GM21576 (cell line): ENCODE data around the gene DYNC1H1.

Experiments used
- ATAC-seq: cut with Tn5 transposase; IDR thresholded peaks from one replicate; pipeline ENCODE4 v1.9.1; 2021; ENCODE audit warnings: mild to moderate bottlenecking, moderate library complexity; ENCODE audit not compliant: unreplicated experiment

Gene DYNC1H1

DNA sequence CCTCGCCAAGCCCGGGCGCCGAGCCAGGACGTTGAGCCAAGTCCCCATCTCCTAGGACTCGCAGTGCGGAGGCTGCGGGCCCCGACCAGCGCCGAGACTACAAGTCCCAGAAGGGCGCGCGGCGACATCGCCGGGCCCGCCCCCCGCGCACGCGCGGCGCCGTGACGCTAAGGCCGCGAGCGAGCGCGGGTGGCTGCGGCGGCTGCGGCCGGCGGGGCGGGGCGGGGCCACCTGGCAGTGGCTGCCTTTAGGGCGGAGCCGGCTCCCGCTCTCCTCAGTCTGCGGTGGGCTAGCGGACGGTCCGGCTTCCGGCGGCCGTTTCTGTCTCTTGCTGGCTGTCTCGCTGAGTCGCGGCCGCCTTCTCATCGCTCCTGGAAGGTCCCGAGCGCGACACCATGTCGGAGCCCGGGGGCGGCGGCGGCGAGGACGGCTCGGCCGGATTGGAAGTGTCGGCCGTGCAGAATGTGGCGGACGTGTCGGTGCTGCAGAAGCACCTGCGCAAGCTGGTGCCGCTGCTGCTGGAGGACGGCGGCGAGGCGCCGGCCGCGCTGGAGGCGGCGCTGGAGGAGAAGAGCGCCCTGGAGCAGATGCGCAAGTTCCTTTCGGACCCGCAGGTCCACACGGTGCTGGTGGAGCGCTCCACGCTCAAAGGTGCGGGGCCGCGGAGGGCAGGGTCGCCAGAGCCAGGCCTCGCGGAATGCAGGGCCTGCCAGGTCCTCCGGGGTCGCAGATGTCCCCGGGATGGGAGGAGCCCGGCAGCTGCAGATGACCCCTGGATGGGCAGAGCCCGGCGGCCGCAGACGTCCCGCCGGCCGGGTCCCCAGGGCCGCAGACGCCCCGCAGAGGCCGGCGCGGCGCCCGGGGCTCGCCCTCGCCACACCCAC is at the start of gene DYNC1H1:
DYNC1H1 (plus strand) TSS at position 277 of the 884 bp plus-strand sequence; CDS start at position 396, 119 bp downstream.
- ATAC-seq = peak; percentile 83

DNA sequence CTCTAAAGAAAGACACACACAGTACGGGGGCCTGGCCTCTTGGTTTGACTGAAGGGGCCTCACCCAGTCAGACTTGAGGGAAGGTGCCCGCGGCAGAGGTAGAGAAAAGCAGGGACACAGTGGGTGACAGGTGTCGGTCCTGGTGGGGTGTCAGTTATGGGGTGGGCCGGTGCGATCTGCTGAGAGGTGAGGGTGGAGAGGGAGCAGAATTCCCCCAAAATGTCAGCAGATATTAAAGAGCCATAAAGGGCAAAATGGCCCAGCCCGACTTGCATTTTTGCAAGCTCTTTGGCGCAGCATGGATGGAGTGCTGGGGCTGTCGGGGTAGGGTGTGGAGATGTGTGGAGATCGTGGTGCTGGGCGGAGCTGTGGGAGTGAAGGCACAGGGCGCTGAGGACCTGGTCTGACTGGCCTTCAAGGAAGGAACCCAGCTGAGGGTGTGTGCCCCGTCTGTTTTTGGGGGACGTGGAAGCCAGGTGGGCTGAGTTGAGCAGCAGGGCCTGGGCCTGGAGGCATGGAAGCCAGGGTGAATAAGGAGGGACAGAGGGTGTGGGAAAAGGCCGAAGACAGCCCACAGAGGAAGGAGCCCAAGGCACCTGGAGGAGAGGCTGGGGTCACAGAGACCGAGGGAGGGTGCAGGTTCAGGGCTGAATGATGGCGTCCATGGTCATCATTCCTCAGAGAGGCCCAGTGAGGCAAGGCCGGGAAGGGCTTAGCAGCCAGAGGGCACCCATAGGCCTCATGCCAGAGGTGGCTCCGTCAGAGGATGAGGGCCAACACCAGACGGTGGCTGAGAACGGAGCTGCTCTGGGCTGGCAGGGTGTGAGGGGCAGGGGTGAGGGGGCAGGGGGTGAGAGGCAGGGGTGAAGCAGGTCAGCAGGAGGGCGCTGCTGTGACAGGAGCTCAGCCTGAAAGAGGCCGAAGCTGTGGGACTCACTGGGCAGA is 48.2 kb upstream of the DYNC1H1 start:
- no peak for ATAC-seq

DNA sequence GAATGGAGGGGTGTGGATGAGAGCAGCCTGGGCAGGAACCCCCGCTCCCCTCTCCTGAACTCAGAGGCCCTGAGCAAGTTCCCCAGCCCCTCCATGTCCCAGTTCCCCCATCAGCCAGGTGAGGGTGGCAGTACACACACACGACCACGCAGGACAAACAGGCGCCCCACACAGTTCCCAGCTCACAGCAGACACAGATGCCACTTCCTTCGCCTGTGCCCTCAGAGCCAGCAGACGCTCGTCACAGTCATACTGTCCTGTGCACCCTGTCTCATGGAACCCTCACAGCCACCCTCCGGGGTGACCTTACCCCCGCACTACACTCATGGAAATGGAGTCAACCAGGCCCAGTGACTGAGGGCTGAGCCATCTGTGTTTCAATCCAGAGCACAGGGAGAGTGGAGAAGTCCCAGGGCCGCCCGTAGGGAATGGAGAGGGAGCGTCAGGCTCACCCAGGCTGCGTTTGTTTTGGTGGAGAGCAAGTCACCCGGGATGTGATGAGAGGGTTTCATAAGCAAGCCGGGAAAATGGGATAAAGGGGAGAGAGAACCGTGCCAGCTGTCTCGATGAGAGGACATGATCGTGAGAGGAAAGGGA is 47.5 kb upstream of the DYNC1H1 start:
- no peak for ATAC-seq

DNA sequence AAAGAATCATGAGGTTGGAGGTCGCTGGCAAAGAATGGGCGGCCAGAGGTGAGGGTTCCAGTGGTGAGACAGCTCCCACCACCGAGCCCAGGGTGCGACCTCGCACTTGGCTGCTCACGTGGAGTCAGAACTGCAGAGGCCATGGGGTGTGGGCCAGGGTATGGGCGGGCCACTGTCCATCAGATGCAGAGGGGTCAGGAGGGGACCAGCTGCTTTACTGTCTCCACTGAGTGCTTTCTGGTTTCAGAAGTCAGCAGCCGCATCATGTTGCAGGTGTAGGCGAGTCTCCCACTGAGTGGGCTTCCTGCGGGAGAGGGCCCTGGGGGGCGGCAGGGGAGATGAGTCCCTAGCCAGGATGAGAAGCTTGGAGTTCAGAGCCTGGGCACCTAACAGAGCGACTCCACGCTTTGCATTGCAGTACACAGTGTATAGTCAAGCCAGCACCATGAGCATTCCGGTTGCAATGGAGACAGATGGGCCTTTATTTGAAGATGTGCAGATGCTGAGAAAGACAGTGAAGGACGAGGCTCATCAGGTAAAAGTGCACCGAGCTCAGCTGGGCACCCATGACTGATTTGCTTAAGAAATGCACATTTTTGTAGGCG is 46.9 kb upstream of the DYNC1H1 start:
- ATAC-seq = no peak

DNA sequence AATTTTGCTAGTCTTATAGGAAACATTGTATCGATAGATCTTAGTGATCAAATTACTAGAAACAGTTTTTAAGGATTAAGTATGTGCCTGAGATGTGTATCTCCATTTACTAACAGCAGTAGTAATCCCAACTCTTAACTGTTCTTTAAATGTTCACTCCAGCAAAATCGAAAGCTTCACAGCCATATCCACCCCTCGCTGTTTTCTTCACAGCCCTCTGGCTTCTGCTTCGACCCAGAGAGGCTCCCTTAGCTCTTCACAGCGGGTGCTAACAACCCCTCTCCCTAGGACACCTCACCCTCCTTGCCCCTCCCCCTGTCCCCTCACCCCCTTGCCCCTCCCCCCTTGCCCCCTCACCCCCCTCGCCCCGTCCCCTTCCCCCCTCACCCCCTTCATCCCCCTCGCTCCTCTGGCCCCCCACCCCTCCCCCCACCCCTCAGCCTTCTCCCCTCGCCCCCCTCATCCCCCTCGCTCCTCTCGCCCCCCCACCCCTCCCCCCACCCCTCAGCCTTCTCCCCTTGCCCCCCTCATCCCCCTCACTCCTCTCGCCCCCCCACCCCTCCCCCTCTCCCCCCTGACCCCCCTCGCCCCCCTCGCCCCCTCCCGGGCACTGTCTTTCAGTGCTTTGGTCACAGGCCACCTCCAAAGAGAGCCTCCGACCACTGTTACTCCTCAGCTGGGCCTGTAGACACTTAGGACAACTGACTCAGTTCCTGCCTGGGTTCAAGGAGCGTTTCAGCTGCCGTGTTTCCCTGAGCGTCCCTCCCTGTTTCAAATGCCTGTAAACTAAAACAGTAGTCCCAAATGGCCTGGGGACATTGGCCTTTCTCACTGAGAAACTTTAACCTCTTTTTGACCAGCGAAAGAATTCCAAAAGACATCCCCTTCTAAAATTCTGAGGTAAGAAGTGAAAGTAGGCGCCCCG is 46.0 kb upstream of the DYNC1H1 start:
- ATAC-seq = no peak

DNA sequence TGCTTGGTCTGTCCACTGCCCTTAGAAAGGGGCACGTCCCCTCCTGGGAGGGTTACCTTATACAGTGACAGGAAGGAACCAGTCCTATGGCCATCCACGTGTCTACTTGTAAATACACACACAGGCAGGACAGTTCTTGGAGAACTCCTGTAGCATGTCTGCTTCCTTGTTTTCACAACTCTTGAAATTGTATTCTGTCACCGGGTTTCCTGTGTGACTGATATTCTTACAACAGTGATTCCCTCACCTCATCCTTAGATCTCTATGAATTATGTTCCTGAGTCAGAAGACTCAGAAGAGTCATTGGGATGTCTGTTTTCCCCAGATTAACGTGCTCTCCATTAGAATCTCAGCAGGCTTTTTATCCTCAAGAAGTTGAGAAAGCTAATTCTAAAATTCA is 44.1 kb upstream of the DYNC1H1 start:
- ATAC-seq = no peak

DNA sequence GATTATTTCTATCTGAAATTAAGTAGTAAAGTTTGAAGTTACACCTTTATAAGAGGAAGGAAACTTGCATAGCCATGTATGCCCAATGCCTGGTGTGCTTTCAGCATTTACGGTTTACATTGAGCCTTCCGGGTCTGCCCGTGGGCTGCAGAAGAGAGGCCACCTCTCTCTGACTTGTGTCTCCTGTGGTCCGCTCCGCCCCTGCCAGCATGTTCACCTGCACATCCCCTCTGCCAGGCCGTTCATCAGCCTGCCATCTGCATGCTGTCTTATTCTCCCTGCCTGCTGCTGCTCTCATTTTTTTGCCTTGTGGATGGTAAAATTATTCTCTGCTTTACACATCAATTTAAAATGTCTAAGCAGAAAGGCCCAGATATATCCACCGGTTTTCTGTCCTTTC is 41.5 kb upstream of the DYNC1H1 start:
- no peak for ATAC-seq

DNA sequence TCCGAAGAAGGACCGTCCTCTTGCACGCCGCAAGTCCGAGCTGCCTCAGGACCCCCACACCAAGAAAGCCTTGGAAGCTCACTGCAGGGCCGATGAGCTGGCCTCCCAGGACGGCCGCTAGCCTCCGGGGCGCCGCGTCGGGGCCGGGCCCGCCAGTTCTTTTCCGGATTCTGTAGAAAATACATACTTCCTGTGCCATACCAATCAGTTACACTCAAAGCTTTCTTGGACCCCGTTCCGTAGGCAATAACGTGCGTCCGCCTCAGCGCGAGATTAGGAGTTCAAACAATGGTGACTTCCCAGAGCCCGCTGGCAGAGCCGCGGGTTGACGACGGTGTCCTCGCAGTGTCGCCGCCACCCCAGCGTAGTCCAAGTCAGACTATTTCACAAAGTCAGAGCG is 39.2 kb upstream of the DYNC1H1 start:
- no peak for ATAC-seq

DNA sequence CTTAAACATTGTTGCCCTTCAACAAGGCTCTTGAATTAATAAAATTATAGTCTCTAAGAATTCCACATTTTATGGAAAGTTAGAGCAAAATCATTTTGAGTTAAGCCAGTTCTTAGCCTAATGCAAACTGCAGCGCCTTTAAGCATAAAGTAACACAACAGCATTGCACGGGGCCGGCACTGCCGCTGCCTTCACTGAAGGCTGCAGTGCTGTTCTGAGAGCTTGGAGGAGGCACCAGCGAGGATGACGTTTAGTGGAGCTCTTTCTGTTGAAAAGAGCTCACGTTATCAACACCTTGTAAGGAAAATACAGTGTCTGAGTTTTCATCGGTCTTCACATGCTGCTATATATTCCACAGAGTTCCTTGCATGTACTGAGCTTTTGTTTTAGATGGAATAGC is 38.3 kb upstream of the DYNC1H1 start:
- ATAC-seq = no peak

DNA sequence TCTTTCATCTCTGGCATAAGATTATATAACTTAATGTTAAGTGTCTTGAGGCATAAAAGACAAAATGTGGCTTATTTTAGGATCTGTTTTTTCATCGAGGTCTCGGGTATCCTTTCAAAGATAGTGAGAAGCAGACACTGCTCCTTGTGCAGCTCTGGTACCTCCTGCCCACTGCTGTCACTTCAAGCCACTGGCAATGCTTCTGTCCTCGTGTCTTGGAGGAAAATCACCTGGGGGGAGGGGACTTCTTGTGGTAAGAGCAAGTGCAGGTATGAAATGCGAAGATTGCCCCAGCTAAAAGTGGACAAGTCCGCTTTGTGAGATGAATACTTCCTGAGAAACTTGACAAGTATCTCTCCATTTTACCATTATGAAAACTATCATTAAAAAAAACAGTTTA is 37.8 kb upstream of the DYNC1H1 start:
- no peak for ATAC-seq

DNA sequence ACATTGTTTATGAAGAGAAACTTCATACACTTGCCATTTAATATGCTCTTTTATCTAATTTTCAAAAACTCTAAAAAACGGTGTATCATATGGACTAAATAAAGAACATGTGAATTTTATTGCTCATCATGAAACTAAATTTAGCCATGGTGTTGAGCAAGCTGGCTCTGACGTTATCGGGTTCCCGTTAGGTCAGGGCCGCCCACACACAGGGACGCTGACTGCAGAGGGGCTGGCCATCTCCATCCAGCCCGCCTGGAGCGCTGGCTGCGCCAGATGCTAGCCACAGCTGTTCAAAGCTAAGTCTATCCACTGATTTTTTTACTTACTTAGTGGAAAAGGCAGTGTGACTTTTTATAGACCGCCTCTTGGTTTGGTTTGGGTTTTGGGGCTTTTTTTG is 36.5 kb upstream of the DYNC1H1 start:
- no peak for ATAC-seq

DNA sequence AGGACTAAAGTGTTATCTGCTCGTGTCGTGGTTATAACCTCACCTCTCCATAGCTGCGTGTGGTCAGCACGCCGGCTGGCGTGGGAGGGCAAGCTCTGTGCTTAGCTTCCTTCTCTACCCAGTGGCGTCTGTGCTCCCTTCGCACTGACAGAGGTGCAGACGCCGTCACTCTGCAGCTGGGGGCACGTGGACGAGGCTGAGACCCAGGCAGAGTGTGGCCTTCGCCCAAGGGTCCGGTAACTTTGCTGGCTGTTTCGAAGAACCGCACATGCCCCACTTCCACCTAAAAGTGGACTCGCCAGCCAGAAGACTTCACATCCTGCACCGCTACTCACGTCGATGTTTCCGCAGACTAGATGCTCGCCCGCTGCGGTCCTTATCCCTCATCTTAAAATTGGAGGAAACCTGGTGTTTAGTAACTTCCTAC is 35.9 kb upstream of the DYNC1H1 start:
- no peak for ATAC-seq

DNA sequence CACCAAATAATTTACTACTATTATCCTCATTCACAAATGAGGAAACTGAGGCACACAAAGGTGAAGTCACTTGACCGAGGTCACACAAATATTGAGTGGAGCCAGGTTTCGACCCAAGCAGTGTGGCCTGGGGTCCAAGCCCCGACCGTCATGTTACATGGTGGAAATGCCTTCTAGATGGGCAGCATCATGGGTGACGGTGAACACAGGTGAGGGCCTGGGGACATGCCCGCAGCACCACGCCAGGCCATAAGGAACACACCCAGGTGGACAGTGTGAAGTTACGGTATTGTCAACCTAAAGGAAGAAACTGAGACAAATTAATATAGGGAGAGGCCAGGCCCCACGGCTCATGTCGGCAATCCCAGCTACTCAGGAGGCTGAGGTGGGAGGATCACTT is 35.3 kb upstream of the DYNC1H1 start:
- ATAC-seq = no peak

DNA sequence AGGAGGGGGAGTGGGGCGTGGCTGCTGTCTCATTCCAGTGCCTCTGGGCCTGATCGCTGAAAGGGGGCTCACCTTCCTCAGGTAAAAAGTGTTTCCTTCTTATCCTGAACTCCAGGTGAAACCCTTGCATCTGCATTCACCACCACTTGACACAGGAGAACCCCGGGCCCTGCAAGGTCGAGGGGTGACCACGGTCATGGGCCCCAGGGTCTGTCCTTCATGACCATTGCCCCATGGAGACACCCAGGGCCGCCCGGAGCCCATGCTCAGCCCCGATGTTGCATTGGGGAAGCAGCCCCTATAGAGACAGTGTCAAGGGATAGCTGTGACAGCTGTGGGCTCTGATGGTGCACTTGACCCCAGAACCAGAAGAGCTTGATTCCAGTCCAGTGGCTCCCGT is 34.4 kb upstream of the DYNC1H1 start:
- no peak for ATAC-seq

DNA sequence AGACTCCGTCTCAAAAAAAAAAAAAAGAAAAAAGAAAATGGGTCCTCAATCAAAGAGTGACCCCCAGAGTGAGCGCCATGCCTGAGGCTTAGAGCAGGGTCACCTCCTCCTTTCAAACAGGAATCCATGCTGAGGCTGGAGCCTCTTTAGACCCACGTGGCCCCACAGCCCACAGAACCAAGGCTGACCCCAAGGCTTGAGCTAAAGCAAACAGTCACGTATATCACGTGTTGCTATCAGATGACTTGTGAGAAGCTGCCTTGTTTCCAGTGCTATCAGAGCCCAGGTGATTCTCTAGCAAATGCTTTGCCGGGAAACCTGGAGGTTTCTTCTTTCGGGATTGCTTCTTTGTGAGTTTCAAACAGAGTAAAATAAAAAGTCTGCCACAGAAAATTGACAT is 31.7 kb upstream of the DYNC1H1 start:
- no peak for ATAC-seq

DNA sequence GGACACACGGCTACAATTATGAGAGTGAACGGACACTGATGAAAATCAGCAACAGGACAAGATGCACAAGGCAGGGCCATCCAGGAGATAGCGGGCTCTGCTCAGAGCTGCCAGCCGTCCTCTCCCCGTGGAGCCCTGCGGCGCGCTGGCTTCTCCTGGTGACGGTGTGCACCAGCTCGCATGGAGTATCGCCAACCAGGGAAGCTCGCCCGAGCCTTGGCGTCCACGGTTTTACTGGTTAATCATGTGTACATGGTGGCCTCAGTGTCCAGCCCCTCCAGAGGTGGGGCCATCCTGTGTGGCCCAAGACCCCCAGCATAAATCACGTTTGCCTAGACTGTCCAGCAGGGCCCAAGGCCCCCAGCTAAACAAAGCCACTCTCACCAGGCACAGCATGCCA is 31.2 kb upstream of the DYNC1H1 start:
- no peak for ATAC-seq

DNA sequence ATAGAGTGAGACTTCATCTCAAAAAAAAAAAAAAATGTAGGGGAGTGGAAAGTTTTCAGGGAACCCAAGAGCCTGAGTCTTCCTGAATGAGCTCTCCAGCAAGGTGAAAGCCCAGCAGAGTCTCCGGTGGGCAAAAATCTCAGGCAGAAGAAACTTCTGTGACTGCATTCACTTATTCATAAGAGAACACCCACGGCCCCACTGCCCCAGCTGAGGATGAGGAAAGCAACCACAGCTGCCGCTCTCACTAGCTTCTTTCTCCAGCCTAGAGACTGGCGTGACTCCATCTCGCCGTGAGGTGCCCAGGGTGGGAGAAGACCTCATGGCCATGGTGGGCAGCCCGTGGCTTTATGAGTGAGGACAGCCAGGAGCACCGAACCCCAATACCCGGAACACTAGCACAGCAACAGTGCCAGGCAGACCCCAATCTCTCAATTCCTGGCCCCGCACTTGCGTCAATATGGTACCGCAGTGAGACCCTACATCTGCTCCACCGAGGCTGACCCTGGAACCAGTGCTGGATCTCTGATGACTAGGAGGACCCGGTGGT is 29.7 kb upstream of the DYNC1H1 start:
- ATAC-seq = no peak

DNA sequence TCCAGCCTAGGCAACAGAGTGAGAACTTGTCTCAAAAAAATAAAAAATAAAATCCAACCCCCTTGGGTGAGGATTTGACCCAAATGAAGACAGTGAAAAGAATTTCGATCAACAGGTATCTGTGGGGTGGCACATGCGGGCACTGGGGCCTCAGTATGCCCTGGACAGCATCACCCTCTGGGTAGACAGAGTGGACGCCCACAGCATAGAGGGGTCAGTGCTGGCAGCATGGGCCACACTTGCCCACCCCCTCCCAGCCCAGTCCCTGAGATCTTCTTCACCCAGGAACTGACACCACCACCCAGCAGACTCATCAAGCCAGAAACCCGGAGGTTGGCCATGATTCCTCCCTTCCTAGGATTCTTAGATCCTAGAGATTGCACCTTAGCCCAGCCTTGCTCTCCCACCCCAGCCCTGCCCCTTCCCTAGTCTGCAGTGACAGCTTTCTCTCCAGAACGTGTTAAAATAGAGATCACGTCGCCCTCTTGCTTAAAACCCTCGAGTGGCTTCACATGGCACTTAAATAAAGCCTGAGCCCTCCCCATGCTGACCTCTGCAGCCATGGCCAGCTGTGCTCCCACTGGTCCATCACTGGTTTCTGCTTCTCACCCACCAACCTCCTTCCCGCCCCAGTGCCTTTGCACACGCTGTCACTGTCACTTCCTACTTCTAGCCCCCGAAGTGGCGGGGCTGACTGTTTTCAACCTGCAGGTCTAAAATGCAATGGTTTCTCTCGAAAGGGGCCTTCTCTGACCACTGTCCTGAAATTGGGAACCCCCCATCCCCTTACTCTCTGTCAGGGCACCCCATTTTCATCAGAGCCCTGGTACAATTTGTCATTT is 26.2 kb upstream of the DYNC1H1 start:
- no peak for ATAC-seq
